HK-2 (cell line): Measurements from ENCODE around the gene SLC45A1.

ENCODE experiments used
- DNase-seq: peaks from one replicate; pipeline ENCODE4 v3.0.0-alpha.2; 2018; ENCODE audit not compliant: unreplicated experiment

SLC45A1 gene

DNA sequence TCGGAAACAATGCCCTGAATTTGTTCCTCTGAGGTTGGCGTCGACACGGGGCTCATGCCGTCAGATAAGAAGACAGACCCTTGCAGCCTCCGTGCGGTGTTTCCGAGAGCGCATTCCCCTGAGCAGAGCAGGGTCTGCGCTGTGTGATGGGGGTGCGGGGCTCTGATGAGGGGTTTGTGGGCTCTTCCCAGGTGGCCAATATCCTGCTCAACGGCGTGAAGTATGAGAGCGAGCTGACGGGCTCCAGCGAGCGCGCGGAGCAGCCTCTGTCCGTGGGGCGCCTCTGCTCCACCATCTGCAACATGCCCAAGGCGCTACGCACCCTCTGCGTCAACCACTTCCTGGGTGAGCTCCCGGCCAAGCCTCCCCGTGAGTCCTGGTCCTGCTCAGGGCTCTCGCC, 17.3 kb downstream of the SLC45A1 start:
- DNase-seq = no peak

DNA sequence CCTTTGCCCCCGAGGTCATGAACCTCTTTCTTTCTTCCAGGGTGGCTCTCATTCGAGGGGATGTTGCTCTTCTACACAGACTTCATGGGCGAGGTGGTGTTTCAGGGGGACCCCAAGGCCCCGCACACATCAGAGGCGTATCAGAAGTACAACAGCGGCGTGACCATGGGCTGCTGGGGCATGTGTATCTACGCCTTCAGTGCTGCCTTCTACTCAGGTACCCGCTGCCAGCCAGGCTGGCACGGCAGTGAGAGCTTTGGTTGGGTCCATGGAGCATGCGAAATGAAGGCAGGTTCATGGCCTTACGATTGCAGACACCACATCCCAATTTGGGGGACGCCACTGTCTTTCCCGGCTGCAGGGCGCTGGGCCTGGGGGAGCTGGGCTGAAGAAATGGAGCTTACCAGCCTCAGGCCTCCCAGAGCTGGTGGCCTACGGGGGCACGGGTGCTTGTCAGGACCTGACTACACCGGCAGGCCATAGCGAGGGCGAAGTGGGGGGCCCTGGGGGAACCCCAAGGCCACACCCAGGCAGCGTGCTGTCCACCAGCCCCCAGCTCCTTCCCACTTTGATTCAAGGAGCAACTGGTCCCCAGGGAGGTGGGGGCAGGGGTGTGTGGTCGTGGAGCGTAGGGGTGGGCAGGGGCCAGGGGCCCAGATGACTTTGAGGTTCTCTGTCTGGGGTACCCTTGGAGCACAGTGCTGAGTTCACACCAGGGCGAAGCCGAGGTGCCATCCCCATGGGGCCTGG, 20.0 kb downstream of the SLC45A1 start:
- no peak for DNase-seq

GRCh38 chr1:8338526-8339202, 20.8 kb downstream of the SLC45A1 start:
- DNase-seq = no peak

DNA sequence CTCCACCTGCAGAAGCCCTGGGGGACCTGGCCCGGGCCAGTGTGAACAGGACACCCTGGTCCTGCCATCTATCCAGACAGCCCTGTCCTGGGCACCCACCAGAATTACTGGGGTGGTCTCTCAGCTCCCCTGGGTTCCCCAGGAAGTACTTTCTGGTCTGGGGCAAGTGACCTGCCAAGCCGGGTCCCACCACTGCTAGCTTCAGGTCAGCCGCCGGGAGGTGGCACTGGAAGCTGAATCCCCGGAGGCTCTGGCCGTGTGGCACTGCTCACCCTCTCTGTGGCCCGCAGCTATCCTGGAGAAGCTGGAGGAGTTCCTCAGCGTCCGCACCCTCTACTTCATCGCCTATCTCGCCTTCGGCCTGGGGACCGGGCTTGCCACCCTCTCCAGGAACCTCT, 21.3 kb downstream of the SLC45A1 start:
- no peak for DNase-seq

GRCh38 chr1:8340448-8340847, 22.5 kb downstream of the SLC45A1 start:
- no peak for DNase-seq

DNA sequence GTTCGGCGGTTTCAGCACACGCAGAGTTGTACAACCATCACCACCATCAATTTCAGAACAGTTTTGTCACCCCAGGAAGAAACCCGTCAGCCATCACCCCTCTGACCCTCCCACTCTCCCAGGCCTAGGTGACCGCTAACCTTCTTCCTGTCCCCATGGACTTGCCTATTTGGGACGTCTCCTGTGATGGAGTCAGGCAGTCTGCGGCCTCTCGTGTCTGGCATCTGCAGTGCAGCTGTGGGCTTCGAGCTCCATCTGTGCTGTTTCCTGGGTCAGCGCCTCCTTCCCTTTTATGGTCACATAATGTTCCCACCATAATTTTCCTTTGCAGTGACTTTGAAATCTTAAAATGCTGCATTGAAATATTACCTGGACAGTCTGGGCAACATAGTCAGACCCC, 24.4 kb downstream of the SLC45A1 start:
- DNase-seq = no peak

- DNase-seq = no peak
These were observed 25.1 kb downstream of the SLC45A1 start for GRCh38 chr1:8343044-8343443.

DNA sequence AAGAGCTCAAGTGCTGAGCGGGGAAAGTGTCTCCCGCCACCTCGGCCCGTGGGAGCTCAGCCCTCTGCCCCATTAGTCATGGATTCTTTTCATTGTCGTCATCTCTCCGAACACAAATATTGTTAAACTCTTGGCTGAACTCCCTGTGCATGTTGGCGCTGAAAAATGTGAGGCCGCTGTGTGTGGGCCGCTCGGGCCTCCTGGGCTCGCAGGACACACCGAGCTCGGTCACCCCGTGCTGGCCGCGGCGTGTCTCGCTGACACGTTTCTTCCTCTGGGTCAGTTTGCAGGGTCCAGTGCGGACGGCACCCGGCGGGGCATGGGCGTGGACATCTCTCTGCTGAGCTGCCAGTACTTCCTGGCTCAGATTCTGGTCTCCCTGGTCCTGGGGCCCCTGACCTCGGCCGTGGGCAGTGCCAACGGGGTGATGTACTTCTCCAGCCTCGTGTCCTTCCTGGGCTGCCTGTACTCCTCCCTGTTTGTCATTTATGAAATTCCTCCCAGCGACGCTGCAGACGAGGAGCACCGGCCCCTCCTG, 25.6 kb downstream of the SLC45A1 start:
- DNase-seq = peak; percentile 85

DNA sequence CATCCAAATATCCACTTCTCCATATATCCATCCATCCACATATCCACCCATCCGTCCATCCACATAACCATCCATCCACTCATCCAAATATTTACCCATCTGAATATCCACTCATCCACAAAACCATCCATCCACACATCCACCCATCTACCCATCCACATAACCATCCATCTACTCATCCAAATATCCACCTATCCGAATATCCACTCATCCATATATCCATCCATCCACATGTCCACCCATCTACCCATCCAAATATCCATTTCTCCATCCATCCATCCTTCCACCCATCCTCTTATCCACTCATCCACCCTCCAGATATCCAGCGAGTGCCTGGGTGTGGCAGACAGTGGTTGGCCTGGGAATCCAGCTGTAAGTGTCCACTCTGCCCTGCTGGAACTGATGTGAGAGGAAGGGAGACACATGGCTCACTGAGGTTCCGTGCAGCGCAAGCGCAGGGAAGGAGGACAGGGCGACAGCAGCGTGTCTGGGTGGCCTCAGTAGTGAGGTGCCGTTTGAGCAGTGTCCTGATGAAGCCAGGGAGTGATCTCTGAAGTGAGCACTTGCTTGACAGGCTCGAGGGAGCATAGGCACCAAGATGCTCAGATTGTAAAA, 27.1 kb downstream of the SLC45A1 start:
- no peak for DNase-seq

DNA sequence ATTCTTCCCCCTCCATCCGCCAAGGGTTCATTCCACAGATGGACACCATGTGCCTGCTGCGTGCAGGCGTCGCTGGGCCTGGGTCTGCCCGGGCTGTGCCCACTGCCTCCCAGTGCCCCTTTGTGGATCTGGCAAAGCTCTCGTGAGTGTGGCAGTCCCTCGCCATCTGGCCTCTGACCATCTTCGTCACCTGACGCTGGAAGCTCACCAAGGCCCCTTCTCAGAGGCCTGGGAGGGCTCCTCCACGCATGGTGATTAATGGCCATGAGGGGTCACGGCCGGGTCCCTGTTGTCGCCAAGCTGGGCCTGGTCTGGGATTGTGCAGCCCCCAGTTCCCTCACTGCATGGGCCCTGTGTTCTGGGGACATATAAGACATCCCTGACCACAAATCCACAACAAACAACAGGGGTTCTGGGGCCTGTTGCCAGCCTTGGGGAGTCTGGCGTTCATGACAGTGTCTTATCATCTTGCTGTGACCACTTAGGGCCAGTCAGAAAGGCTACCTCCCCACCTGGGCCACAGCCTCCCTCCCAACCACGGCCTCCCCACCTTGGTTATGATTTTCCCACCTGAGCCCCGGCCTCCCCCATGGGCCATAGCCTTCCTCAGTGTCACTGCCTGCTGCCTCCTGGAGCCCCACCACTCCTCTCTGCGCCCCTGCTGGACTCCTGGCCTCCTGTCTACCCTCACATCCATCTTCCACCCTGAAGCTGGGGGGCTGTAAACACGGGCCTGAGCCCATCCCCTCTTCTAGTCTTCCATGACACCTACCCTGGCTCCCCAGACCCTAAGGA, 27.9 kb downstream of the SLC45A1 start:
- DNase-seq = no peak

DNA sequence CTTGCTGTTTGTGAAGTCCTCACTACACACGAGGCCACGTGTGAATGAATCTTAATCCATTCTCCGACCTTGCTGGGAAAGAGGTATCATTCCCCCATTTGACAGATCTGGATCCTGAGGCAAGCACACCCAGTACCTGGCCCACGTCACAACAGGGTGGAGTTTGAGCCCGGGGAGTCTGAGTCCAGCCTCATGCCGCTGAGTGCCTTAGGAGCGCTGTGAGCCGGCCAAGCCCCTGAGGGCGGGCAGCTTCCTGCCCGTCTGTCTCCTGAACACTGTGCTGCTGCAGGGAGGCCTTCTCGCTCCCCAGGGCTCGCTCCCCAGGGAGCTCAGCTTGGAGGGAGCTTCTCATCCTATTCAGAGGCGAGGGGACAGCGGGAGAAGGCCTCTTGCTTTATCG, 29.7 kb downstream of the SLC45A1 start:
- DNase-seq = no peak

- DNase-seq = no peak
These were observed 30.3 kb downstream of the SLC45A1 start for GRCh38 chr1:8348047-8348776.

DNA sequence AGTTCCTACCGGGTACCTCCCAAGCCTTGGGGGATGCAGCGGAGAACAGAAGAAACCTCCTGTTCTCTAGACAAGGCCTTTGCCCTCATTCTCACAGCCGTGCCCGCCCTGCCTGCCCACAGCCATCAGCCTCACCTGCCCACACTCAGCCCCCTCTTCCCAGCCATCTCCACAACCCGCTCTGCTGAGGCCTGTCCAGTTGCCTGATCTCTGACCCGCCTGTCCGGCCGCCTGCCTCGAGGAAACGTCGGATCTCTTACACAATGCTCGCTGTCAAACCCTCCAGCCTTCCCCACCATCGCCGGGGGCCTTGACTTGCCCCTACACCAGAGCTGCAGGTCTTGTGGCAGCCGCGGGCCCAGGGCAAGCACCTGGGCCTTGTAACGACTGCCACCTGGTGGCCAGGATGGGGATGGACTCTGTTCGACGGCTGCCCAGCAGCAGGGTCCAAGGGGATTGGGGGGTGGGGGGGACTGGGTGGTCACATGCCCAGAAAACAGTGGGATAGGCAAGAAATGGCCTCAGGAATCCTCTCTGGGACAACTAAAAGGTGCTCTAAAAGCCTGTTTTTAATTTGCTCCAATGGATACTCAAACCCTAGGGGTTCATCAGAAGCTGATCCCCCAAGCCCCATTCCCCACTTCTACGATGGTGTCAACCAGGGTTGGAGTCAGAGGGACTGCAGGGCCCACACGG, 31.0 kb downstream of the SLC45A1 start:
- DNase-seq = peak; percentile 57

DNA sequence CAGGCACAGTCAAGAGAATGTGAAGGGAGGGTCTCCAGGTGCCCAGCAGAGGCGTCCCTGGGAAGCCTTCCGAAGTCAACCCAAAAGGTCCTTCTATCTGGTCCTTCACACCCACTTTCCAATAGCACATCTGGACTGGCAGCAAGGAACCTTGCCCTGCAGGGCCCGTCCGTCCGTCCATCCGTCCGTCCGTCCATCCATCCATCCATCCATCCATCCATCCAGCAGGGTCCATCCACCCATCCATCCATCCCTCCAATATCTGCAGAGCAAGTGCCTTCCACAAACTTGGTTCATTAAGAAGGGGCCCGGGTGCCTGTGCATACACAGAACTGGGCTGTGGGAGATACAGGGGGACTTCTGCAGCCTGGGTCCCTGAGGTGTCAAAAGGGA, 31.6 kb downstream of the SLC45A1 start:
- DNase-seq = no peak

DNA sequence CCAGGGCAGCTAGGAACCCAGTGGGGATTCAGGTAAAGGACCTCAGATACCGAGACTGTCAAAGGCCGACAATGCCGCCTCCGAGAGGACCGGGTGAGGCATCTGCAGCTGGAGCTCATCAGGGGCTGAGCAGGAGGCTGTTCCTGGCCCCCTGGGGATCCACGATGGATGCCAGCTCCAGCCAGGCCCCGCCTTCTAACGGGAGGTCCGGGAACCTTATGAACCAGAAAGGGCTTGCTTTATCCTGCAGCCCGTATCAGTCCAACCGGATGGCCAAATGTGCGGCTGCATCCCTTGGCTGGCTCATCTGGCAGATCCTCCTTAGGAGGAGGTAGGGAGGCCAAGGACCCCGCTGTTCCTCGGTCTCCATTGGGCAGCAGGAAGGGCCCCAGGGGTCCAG, 32.0 kb downstream of the SLC45A1 start:
- no peak for DNase-seq

DNA sequence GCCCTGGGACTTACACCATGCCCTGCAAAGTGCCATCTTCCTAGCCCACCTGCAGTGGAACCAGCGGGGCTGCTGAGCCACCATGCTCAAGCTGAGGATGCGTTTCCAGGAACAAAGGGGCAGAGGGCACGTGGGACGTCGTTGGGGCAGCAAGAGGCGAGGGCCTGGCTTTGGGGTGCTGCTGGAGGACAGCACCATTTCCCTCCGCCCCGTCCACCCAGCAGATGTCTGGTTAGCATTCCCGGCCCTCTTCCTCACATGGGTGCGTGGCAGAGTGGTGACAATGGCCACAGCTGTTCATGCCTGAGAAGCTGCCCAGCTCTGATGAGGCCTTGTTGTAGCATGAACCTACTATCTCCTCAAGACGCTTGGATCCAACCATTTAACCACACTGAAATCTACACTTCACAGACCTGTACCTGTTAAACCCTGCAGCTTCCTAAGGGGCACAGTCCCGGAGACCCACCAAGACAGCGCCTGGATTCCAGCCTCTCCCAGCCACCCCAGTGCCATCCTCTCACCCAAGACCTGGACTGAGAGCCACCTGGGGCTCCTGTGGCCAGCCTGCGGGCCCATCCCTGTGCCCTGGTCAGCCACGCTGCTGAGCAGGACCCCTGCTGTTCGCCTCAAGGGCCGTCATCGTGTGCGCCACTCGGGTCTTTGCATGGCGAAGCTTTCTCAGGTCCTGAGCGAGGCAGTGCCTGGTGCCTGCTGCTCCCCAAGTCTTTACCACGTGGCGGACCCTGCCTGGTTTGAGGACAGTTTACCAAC, 33.2 kb downstream of the SLC45A1 start:
- no peak for DNase-seq

DNA sequence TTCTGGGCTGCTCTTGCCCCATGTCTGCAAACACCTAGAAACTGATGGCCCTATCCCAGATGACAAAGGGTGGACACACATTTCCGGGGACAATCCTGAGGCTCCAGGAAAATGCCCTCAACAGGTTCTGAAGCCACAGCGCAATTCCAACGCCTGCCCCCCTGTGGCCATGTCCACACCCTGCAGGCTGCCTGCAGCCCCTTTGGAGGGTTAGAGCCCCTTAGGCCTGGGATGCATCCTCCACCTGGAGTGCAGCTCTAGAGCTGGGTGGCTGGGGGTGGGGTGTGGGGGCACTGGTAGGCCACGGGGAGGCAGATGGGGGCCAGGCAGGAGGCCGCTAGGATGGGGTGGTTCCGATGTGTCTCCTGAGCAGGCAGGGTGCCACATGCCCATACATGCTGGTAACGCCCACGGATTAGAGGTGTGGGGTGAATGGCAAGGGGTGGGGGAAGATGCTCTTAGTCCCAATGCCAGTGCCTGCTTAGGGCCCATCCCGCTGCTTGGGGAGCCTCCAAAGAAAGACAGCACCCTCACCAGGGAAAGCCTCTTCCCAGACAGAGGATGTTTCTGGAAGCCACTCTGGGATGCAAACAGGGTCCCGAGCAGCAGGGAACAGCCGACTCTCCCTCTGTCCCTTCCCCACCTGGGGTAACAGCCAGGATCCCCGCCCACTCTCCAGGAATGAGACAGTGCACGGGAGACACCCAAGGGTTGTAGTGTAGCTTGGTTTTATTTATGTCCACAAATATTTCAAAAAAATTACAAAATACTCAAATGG, 34.0 kb downstream of the SLC45A1 start:
- no peak for DNase-seq

DNA sequence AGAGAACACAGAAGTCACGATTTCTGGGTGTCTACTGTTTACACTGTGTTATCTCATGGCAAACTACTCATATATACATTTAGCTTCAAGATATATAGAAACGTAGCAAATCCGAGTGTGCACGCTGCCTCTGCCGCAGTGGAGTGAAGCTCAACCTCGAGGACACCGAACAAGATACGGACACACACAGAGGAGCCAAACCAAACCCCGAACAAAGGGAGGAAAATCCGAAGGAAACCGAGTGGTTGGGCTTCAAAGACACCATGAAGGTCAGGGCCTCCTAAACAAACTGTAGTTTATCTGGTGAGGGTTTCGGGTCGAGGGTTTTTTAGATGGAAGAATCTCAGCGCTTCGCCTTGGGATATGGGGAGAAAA, 34.5 kb downstream of the SLC45A1 start:
- no peak for DNase-seq
